GM23338 (cell line): ENCODE data around the gene ATP10A. TPM values are rescaled to one million over a fixed set of nuclear protein-coding genes. Genes with fewer than 3 reads are reported as not detected.

Source experiments
- ATAC-seq: fragments of 200-7000 bp; cut with Tn5 transposase; 3 replicates; pipeline ENCODE4 v1.9.1; 2020
- DNase-seq: peaks from one replicate; pipeline ENCODE4 v3.0.0-alpha.2; 2015; ENCODE audit warnings: low spot score
- H2AFZ ChIP-seq: fragments of 200-600 bp; sonication (generic); 2 replicates; pipeline ENCODE4 v1.8.0; 2016; ENCODE audit warnings: antibody characterized with exemption, mild to moderate bottlenecking, moderate library complexity
- H3F3A ChIP-seq: fragments of 200-600 bp; sonication (generic); replicated peaks from 2 replicates; pipeline ENCODE4 v1.8.0; 2017; ENCODE audit warnings: antibody characterized with exemption, mixed run types, low read depth
- H3K27ac ChIP-seq: fragments of 200-600 bp; sonication (generic); 2 replicates; pipeline ENCODE4 v1.6.1; 2016; ENCODE audit warnings: low read depth
- H3K27me3 ChIP-seq: fragments of 200-600 bp; sonication (generic); 2 replicates; pipeline ENCODE4 v1.8.0; 2016; ENCODE audit warnings: mild to moderate bottlenecking, mixed run types, moderate library complexity; ENCODE audit not compliant: insufficient read depth
- H3K36me3 ChIP-seq: fragments of 200-600 bp; sonication (generic); 2 replicates; pipeline ENCODE4 v1.8.0; 2016; ENCODE audit warnings: mild to moderate bottlenecking; ENCODE audit not compliant: insufficient read depth
- H3K4me1 ChIP-seq: fragments of 200-600 bp; sonication (generic); 2 replicates; pipeline ENCODE4 v1.8.0; 2016; ENCODE audit warnings: mild to moderate bottlenecking, moderate library complexity; ENCODE audit not compliant: insufficient read depth
- H3K4me2 ChIP-seq: fragments of 200-600 bp; sonication (generic); 2 replicates; pipeline ENCODE4 v1.7.1; 2017; ENCODE audit warnings: mixed run types
- H3K4me3 ChIP-seq: fragments of 200-600 bp; sonication (generic); 2 replicates; pipeline ENCODE4 v1.6.1; 2016; ENCODE audit warnings: mixed run types
- H3K79me2 ChIP-seq: fragments of 200-600 bp; sonication (generic); replicated peaks from 2 replicates; pipeline ENCODE4 v1.8.0; 2017; ENCODE audit warnings: mild to moderate bottlenecking; ENCODE audit not compliant: insufficient read depth
- H3K9me2 ChIP-seq: fragments of 200-600 bp; sonication (generic); 2 replicates; pipeline ENCODE4 v1.8.0; 2017; ENCODE audit not compliant: insufficient read depth
- H4K20me1 ChIP-seq: fragments of 200-600 bp; sonication (generic); replicated peaks from 2 replicates; pipeline ENCODE4 v1.8.0; 2017; ENCODE audit warnings: mild to moderate bottlenecking; ENCODE audit not compliant: insufficient read depth
- H3K27ac Mint-ChIP-seq: 2 replicates; pipeline ENCODE4 v1.8.0; 2020; ENCODE audit warnings: inconsistent platforms, mild to moderate bottlenecking, moderate library complexity, mixed read lengths
- H3K27me3 Mint-ChIP-seq: 3 replicates; pipeline ENCODE4 v1.8.0; 2022; ENCODE audit warnings: low read depth, mild to moderate bottlenecking, moderate library complexity, mixed read lengths, inconsistent platforms; ENCODE audit not compliant: insufficient read depth, poor library complexity
- H3K36me3 Mint-ChIP-seq: 3 replicates; pipeline ENCODE4 v1.8.0; 2021; ENCODE audit warnings: low read depth, mild to moderate bottlenecking, inconsistent platforms, moderate library complexity, mixed read lengths
- H3K4me1 Mint-ChIP-seq: 3 replicates; pipeline ENCODE4 v1.8.0; 2020; ENCODE audit warnings: mild to moderate bottlenecking, inconsistent platforms, mixed read lengths
- H3K4me3 Mint-ChIP-seq: 3 replicates; pipeline ENCODE4 v1.8.0; 2021; ENCODE audit warnings: moderate library complexity, mild to moderate bottlenecking, inconsistent platforms, mixed read lengths
- H3K9me3 Mint-ChIP-seq: 3 replicates; pipeline ENCODE4 v1.8.0; 2020; ENCODE audit warnings: moderate library complexity, mild to moderate bottlenecking, inconsistent platforms, mixed read lengths
- CREB1 ChIP-seq: fragments of 250-450 bp; sonication (Bioruptor Pico); IDR thresholded peaks from 2 replicates; pipeline ENCODE4 v1.5.0; 2020; ENCODE audit warnings: low read depth, mild to moderate bottlenecking, moderate library complexity
- CTCF ChIP-seq, 2 experiments: fragments of 200-600 bp in 1 of 2; sonication (generic) in 1 of 2; conservative IDR thresholded peaks; 2 replicates each; pipeline versions ENCODE4 v1.5.1 to v1.6.1; 2016 to 2017; ENCODE audit warnings: antibody characterized with exemption in 2 of 2, low read depth in 2 of 2, mild to moderate bottlenecking in 2 of 2, moderate library complexity in 1 of 2
- EZH2 ChIP-seq: fragments of 200-600 bp; sonication (generic); IDR thresholded peaks from one replicate; pipeline ENCODE4 v1.8.0; 2017; ENCODE audit warnings: antibody characterized with exemption, mild to moderate bottlenecking, low read depth; ENCODE audit not compliant: unreplicated experiment
- EZH2phosphoT487 ChIP-seq: fragments of 200-600 bp; sonication (generic); IDR thresholded peaks from one replicate; pipeline ENCODE4 v1.8.1; 2018; ENCODE audit warnings: antibody characterized with exemption; ENCODE audit not compliant: unreplicated experiment
- JUNB ChIP-seq: IDR thresholded peaks from one replicate; pipeline ENCODE4 v1.6.1; 2016; ENCODE audit warnings: antibody characterized with exemption; ENCODE audit not compliant: unreplicated experiment
- NANOG ChIP-seq: IDR thresholded peaks from 2 replicates; pipeline ENCODE4 v1.6.1; 2016; ENCODE audit warnings: antibody characterized with exemption, borderline replicate concordance
- POLR2AphosphoS5 ChIP-seq: IDR thresholded peaks from 2 replicates; pipeline ENCODE4 v1.6.1; 2016; ENCODE audit warnings: antibody characterized with exemption, low read depth
- STAT1 ChIP-seq: IDR thresholded peaks from one replicate; pipeline ENCODE4 v1.6.1; 2016; ENCODE audit warnings: antibody characterized with exemption; ENCODE audit not compliant: unreplicated experiment
- ZNF114 ChIP-seq: fragments of 250-450 bp; sonication (Bioruptor Pico); IDR thresholded peaks from 2 replicates; pipeline ENCODE4 v1.5.0; 2020; ENCODE audit warnings: mild to moderate bottlenecking, moderate library complexity
- ZNF331 ChIP-seq: fragments of 250-450 bp; sonication (Bioruptor Pico); IDR thresholded peaks from 2 replicates; pipeline ENCODE4 v1.5.0; 2020; ENCODE audit warnings: low read depth, mild to moderate bottlenecking, moderate library complexity
- ZNF462 ChIP-seq: fragments of 250-450 bp; sonication (Bioruptor Pico); IDR thresholded peaks from 2 replicates; pipeline ENCODE4 v1.5.0; 2020; ENCODE audit warnings: mild to moderate bottlenecking, moderate library complexity
- polyA plus RNA-seq: library from polyadenylated mRNA; unstranded; fragments of >200 nt; fragmentation: Nextera tagmentation; extraction: Ambion mirVana; gene quantifications from 2 replicates; pipeline ENCODE4 v1.2.1, GENCODE V29; 2016
- total RNA-seq: library from RNA; depleted of rRNA; stranded (reverse); fragments of >200 nt; shearing (Covaris generic); gene quantifications from 2 replicates; pipeline ENCODE4 v1.2.3, GENCODE V29; 2014
- TF ChIP-seq, protein P1 (sequence below): IDR thresholded peaks from one replicate; pipeline ENCODE4 v1.6.1; 2018; ENCODE audit warnings: antibody characterized with exemption; ENCODE audit not compliant: unreplicated experiment
- TF ChIP-seq, protein P2 (sequence below): IDR thresholded peaks from 2 replicates; pipeline ENCODE4 v1.6.1; 2016; ENCODE audit warnings: antibody characterized with exemption

Gene ATP10A
- total and polyA plus RNA-seq, 2 experiments from 2014 or later, result 0.36 to 5.6 TPM

- Histone ChIP-seq H3F3A (no peaks in the 10 kb centered on the region), H3K27ac (no peak overlapping the region), H3K9me2 (no peaks in the 10 kb centered on the region), H3K79me2 (no peaks in the 10 kb centered on the region), H3K4me3 (no peak overlapping the region), H4K20me1 (no peaks in the 10 kb centered on the region), H2AFZ (no peak overlapping the region), H3K27me3 (no peaks in the 10 kb centered on the region), H3K36me3 (no peaks in the 10 kb centered on the region), H3K4me2 (no peak overlapping the region), H3K4me1 (peaks cover 8% of the 10 kb centered on the region)
- H3K4me1 Mint-ChIP-seq, result peaks cover 11% of the 10 kb centered on the region
- TF ChIP-seq, protein P1, sequence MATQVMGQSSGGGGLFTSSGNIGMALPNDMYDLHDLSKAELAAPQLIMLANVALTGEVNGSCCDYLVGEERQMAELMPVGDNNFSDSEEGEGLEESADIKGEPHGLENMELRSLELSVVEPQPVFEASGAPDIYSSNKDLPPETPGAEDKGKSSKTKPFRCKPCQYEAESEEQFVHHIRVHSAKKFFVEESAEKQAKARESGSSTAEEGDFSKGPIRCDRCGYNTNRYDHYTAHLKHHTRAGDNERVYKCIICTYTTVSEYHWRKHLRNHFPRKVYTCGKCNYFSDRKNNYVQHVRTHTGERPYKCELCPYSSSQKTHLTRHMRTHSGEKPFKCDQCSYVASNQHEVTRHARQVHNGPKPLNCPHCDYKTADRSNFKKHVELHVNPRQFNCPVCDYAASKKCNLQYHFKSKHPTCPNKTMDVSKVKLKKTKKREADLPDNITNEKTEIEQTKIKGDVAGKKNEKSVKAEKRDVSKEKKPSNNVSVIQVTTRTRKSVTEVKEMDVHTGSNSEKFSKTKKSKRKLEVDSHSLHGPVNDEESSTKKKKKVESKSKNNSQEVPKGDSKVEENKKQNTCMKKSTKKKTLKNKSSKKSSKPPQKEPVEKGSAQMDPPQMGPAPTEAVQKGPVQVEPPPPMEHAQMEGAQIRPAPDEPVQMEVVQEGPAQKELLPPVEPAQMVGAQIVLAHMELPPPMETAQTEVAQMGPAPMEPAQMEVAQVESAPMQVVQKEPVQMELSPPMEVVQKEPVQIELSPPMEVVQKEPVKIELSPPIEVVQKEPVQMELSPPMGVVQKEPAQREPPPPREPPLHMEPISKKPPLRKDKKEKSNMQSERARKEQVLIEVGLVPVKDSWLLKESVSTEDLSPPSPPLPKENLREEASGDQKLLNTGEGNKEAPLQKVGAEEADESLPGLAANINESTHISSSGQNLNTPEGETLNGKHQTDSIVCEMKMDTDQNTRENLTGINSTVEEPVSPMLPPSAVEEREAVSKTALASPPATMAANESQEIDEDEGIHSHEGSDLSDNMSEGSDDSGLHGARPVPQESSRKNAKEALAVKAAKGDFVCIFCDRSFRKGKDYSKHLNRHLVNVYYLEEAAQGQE, result no peak
- TF ChIP-seq EZH2, result no peak
- no peak for TF ChIP-seq POLR2AphosphoS5
- TF ChIP-seq, protein P2, sequence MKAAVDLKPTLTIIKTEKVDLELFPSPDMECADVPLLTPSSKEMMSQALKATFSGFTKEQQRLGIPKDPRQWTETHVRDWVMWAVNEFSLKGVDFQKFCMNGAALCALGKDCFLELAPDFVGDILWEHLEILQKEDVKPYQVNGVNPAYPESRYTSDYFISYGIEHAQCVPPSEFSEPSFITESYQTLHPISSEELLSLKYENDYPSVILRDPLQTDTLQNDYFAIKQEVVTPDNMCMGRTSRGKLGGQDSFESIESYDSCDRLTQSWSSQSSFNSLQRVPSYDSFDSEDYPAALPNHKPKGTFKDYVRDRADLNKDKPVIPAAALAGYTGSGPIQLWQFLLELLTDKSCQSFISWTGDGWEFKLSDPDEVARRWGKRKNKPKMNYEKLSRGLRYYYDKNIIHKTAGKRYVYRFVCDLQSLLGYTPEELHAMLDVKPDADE, result no peak
- no peak for TF ChIP-seq STAT1
- no peak for TF ChIP-seq CREB1
- no peak for TF ChIP-seq ZNF114 (CRISPR knock-in tag)
- no peak for TF ChIP-seq ZNF462 (CRISPR knock-in tag)
- TF ChIP-seq ZNF331 (CRISPR knock-in tag), result no peak
- no peak for TF ChIP-seq EZH2phosphoT487
- no peak for TF ChIP-seq CTCF (conservative IDR thresholded peaks at IDR 0.05; ENCODE audit: low read depth in 2 of 2)
- no peak for TF ChIP-seq JUNB
- TF ChIP-seq NANOG, result no peak
- H3K4me3 Mint-ChIP-seq, result no peak overlapping the region
- no peak for DNase-seq
- H3K27me3 Mint-ChIP-seq, result peaks cover 4% of the 10 kb centered on the region
- ATAC-seq, result no peak
- H3K9me3 Mint-ChIP-seq, result no peaks in the 10 kb centered on the region
- H3K36me3 Mint-ChIP-seq, result no peaks in the 10 kb centered on the region
- H3K27ac Mint-ChIP-seq, result no peak overlapping the region
Measured at GRCh38 chr15:25803541-25803940, 59.6 kb downstream of the ATP10A start.
